SK-N-SH treated with all-trans-retinoic acid at 6 μM for 48 hours (cell line): ENCODE results near the gene GREB1.

Source experiments
- ESRRG ChIP-seq: fragments of 250-450 bp; sonication (Bioruptor Pico); IDR thresholded peaks from 2 replicates; pipeline ENCODE4 v1.6.1; 2021; ENCODE audit warnings: mild to moderate bottlenecking
- ISL1 ChIP-seq: fragments of 250-450 bp; sonication (Bioruptor Pico); IDR thresholded peaks from 2 replicates; pipeline ENCODE4 v2.1.2; 2022; ENCODE audit warnings: mild to moderate bottlenecking, moderate library complexity
- PATZ1 ChIP-seq: fragments of 250-450 bp; sonication (Bioruptor Pico); IDR thresholded peaks from 2 replicates; pipeline ENCODE4 v1.8.0; 2020; ENCODE audit warnings: mild to moderate bottlenecking, moderate library complexity, borderline replicate concordance
- RARB ChIP-seq: fragments of 250-450 bp; sonication (Bioruptor Pico); IDR thresholded peaks from 2 replicates; pipeline ENCODE4 v1.8.0; 2021; ENCODE audit warnings: mild to moderate bottlenecking, moderate library complexity
- SNAI2 ChIP-seq: fragments of 250-450 bp; sonication (Bioruptor Pico); IDR thresholded peaks from 2 replicates; pipeline ENCODE4 v1.5.0; 2020; ENCODE audit warnings: mild to moderate bottlenecking, moderate library complexity
- TCF4 ChIP-seq: fragments of 250-450 bp; sonication (Bioruptor Pico); IDR thresholded peaks from 2 replicates; pipeline ENCODE4 v1.8.0; 2021; ENCODE audit warnings: mild to moderate bottlenecking, moderate library complexity, borderline replicate concordance
- ZC3H10 ChIP-seq: fragments of 250-450 bp; sonication (Bioruptor Pico); IDR thresholded peaks from 2 replicates; pipeline ENCODE4 v1.5.1; 2021; ENCODE audit warnings: mild to moderate bottlenecking, moderate library complexity
- ZFP30 ChIP-seq: fragments of 450-650 bp; formaldehyde crosslinking; IDR thresholded peaks from 2 replicates; pipeline ENCODE4 v1.5.0; 2022; ENCODE audit warnings: mild to moderate bottlenecking, moderate library complexity

- TF ChIP-seq TCF4 (no peak), ZC3H10 (CRISPR knock-in tag) (no peak), SNAI2 (no peak), ISL1 (CRISPR knock-in tag) (no peak), PATZ1 (CRISPR knock-in tag) (no peak), RARB (no peak), ESRRG (CRISPR knock-in tag) (no peak), ZFP30 (no peak)
Observed at GRCh38 chr2:11564816-11565567, 31.1 kb downstream of the GREB1 start.
